GM19324 (cell line): ENCODE results near the gene TMPRSS15.
"Not testable (repeated sequence)": the region's sequence is repeated elsewhere in the genome, so short reads cannot be mapped to it uniquely, and the experiment has no call there.

Experiments used
- ATAC-seq: cut with Tn5 transposase; IDR thresholded peaks from one replicate; pipeline ENCODE4 v1.9.1; 2021; ENCODE audit warnings: mild to moderate bottlenecking, moderate library complexity; ENCODE audit not compliant: unreplicated experiment, low FRiP score

TMPRSS15 gene

GRCh38 chr21:18403735-18404450 is at the start of gene TMPRSS15:
Gene TMPRSS15, minus strand, starts transcription at chr21:18403785. Its CDS starts 163 bp downstream, at chr21:18403622.
- ATAC-seq = no peak

- ATAC-seq = no peak
Observed at GRCh38 chr21:18451670-18452069, 48.1 kb upstream of the TMPRSS15 start.

- ATAC-seq = no peak
Observed at GRCh38 chr21:18449605-18450550, 46.3 kb upstream of the TMPRSS15 start.

GRCh38 chr21:18443701-18444100 is 40.1 kb upstream of the TMPRSS15 start:
- ATAC-seq = no peak

- ATAC-seq = no peak
Observed at GRCh38 chr21:18443085-18443484, 39.5 kb upstream of the TMPRSS15 start.

- no peak for ATAC-seq
Observed at GRCh38 chr21:18430341-18430740, 26.8 kb upstream of the TMPRSS15 start.

GRCh38 chr21:18424276-18424675 is 20.7 kb upstream of the TMPRSS15 start:
- no peak for ATAC-seq

- ATAC-seq = no peak
Observed at GRCh38 chr21:18417141-18417790, 13.7 kb upstream of the TMPRSS15 start.

- no peak for ATAC-seq
Observed at GRCh38 chr21:18411565-18411964, 8.0 kb upstream of the TMPRSS15 start.

GRCh38 chr21:18409579-18409978 is 6.0 kb upstream of the TMPRSS15 start:
- no peak for ATAC-seq

- ATAC-seq = no peak
Observed at GRCh38 chr21:18398843-18399242, 4.7 kb downstream of the TMPRSS15 start.

- no peak for ATAC-seq
Observed at GRCh38 chr21:18387994-18388393, 15.6 kb downstream of the TMPRSS15 start.

GRCh38 chr21:18384771-18385170 is 18.8 kb downstream of the TMPRSS15 start:
- ATAC-seq = no peak

- ATAC-seq = not testable (repeated sequence)
Observed at GRCh38 chr21:18382934-18383619, 20.5 kb downstream of the TMPRSS15 start.

GRCh38 chr21:18382141-18382540 is 21.4 kb downstream of the TMPRSS15 start:
- no peak for ATAC-seq

- ATAC-seq = no peak
Observed at GRCh38 chr21:18373606-18374005, 30.0 kb downstream of the TMPRSS15 start.

GRCh38 chr21:18370301-18370700 is 33.3 kb downstream of the TMPRSS15 start:
- ATAC-seq = no peak

- no peak for ATAC-seq
Observed at GRCh38 chr21:18369115-18369514, 34.5 kb downstream of the TMPRSS15 start.

- no peak for ATAC-seq
Observed at GRCh38 chr21:18368205-18368604, 35.4 kb downstream of the TMPRSS15 start.

GRCh38 chr21:18356801-18357200 is 46.8 kb downstream of the TMPRSS15 start:
- no peak for ATAC-seq
